ENCODE data around the gene THBS4.

THBS4 gene

DNA sequence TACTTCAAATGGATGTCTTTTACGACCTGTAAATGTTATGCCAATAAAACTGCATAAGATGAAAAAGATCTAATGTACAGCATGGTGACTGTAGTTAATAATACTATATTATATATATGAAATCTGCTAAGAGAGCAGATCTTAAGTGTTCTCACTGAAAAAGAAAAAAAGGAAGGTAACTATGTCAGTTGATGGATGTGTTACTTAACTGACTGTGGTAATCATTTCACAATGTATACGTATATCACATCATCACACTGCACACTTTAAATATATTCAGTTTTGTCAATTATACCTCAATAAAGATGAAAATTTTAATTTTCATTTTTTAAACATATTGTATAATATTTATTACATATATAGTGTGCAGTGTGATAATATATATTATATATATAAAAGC lies 31.9 kb downstream of the THBS4 start:
- H3K4me3 ChIP-seq (ENCODE audit: low read depth, low read length): no peak overlapping the region
- TF ChIP-seq, protein P1, sequence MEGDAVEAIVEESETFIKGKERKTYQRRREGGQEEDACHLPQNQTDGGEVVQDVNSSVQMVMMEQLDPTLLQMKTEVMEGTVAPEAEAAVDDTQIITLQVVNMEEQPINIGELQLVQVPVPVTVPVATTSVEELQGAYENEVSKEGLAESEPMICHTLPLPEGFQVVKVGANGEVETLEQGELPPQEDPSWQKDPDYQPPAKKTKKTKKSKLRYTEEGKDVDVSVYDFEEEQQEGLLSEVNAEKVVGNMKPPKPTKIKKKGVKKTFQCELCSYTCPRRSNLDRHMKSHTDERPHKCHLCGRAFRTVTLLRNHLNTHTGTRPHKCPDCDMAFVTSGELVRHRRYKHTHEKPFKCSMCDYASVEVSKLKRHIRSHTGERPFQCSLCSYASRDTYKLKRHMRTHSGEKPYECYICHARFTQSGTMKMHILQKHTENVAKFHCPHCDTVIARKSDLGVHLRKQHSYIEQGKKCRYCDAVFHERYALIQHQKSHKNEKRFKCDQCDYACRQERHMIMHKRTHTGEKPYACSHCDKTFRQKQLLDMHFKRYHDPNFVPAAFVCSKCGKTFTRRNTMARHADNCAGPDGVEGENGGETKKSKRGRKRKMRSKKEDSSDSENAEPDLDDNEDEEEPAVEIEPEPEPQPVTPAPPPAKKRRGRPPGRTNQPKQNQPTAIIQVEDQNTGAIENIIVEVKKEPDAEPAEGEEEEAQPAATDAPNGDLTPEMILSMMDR (IDR thresholded peaks at IDR 0.05; ENCODE audit: low read depth, low read length, missing control alignments): no peak
- DNase-seq (ENCODE audit: low read depth): no peak

DNA sequence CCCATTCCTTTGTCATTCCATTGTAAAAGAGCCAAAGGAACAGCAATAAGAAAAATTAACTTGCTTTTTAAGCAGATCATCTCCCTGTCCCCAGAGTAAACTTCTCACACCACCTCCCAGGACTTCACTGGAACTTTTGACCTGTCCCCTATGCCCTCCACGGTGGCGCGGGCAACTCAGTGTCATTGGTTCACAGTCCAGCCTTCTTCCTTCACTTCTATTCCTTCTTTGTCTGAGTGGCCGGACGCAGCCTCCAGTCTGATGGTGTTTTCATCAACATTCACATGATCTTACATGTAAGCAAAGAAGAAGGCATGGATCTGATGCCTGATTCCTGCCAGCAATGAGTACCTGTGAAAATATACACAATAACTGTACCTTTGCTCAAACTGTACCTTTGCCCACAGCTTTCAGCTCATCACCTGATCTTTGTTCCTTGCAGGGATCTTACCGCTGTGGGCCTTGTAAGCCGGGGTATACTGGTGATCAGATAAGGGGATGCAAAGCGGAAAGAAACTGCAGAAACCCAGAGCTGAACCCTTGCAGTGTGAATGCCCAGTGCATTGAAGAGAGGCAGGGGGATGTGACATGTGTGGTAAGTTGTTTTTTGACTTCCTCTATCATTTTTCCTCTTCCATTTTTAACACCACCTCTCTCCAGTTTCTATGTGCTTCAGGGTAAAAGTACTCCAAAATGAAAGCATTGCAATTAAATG lies 32.5 kb downstream of the THBS4 start:
- TF ChIP-seq, protein P1 (IDR thresholded peaks at IDR 0.05; ENCODE audit: low read depth, low read length, missing control alignments): no peak
- no peak overlapping the region for H3K4me3 ChIP-seq (ENCODE audit: low read depth, low read length)
- no peak for DNase-seq (ENCODE audit: low read depth)

DNA sequence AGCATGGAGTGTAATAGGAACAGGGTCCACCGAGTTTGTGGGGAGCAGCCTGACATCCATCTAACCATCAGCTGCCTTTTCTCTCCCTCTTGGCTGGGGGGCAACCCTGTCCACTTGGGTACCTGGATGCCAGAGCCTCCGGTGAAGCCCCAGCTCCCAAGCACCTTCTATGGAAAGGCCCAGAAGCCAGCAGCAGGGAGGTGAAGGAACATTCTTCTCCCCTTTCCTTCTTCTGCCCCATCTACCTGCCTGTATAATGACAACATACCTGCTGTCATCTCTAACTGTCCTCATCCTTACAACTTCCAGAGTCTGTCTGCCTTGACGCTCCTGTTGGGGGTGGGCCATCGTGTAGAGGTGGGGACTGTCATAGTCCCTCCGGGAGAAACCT lies 33.1 kb downstream of the THBS4 start:
- no peak for DNase-seq (ENCODE audit: low read depth)
- TF ChIP-seq, protein P1 (IDR thresholded peaks at IDR 0.05; ENCODE audit: low read depth, low read length, missing control alignments): no peak
- no peak overlapping the region for H3K4me3 ChIP-seq (ENCODE audit: low read depth, low read length)

DNA sequence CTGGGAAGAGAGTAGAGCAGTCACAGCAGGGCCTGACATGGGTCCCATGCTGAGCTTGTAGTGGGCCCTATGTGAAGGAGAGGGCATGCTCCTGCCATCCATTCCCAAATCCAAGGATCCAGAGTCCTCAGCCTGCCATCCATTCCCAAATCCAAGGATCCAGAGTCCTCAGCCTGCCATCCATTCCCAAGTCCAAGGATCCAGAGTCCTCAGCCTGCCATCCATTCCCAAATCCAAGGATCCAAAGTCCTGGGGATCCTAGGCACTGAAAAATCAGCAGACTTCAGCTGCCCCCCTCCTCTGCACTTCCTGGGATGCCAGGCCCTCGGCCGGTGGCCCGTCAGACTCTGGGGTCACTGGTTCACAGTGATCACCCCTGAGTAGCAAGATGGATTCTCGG lies 33.6 kb downstream of the THBS4 start:
- TF ChIP-seq, protein P1 (IDR thresholded peaks at IDR 0.05; ENCODE audit: low read depth, low read length, missing control alignments): no peak
- no peak for DNase-seq (ENCODE audit: low read depth)
- H3K4me3 ChIP-seq (ENCODE audit: low read depth, low read length): no peak overlapping the region

DNA sequence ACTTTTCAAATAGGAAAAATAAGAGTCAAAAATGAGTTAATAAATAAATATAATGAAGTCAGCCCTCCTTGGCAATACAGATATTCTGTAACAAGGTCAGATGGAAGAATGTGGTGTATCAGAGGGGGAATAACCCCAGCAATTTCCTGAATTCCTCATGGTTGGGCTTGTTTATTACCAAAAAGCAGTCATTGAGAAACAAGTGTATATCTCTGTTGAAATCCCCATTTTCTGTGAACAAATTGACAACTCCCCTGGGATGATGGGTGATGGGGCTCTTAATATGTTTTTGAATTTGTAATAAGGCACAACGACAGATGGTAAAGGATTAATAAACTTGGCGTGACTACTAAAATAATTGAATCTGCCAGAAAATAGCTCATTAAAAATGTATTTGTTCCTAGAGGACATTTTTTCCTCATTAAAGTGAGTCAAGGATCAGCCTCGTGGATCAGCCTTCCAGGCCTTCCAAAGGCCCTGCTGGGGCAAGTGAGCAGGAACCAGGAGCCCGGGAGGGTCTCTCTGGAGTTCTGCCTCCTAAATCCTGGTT lies 34.2 kb downstream of the THBS4 start:
- H3K4me3 ChIP-seq (ENCODE audit: low read depth, low read length): no peak overlapping the region
- DNase-seq (ENCODE audit: low read depth): no peak
- TF ChIP-seq, protein P1 (IDR thresholded peaks at IDR 0.05; ENCODE audit: low read depth, low read length, missing control alignments): no peak

DNA sequence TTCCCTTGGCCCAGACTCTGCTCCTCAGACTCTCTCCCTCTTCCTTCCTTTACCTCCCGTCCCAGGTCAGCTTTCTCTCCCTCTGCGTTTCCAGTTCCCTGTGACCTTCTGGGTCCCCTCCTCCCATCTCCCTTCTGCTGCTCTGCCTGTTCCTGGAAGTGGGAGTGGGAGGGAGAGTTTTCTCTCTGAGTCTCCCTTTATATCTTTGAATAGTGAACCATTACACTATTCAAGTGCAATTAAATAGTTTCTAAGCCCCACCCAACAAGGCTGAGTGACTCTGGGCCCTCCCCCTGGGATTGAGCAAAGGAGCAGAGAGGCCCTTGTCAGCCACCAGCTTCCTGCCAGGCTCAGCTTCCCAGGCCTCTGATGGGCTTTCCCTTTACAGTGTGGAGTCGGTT lies 34.8 kb downstream of the THBS4 start:
- H3K4me3 ChIP-seq (ENCODE audit: low read depth, low read length): no peak overlapping the region
- DNase-seq (ENCODE audit: low read depth): no peak
- TF ChIP-seq, protein P1 (IDR thresholded peaks at IDR 0.05; ENCODE audit: low read depth, low read length, missing control alignments): no peak
